T-cell (primary cell): Measurements from ENCODE around the gene SLC7A8. TPM values are rescaled to one million over a fixed set of nuclear protein-coding genes. Genes with fewer than 3 reads are reported as not detected.

Source experiments
- ATAC-seq, 4 experiments: fragments of 200-7000 bp in 3 of 4; fragments of 150-1000 bp in 1 of 4; cut with Tn5 transposase; replicated peaks in 1 of 4; 1 replicate in 3 of 4; 2 replicates in 1 of 4; pipeline ENCODE4 v1.10.0; 2021; ENCODE audit warnings: moderate library complexity in 3 of 4, mild to moderate bottlenecking in 2 of 4, moderate number of reproducible peaks in 1 of 4
- CTCF ChIA-PET, 2 donors: fragments of 300-600 bp; sonication (Branson Sonifier 250); formaldehyde crosslinking; loops; one replicate each; lab custom pipeline; 2022; ENCODE audit warnings: antibody characterized with exemption in 2 of 2; lab: Charles Lee
- POLR2A ChIA-PET, 2 donors: fragments of 300-600 bp; sonication (Branson Sonifier 250); formaldehyde crosslinking; loops; one replicate each; lab custom pipeline; 2022; ENCODE audit warnings: antibody characterized with exemption in 2 of 2; lab: Charles Lee
- DNase-seq, 35 experiments: peaks; one replicate each; pipeline versions ENCODE4 v3.0.0 to v3.0.0-alpha.2; 2013 to 2023
- H3K27ac ChIP-seq: one replicate; pipeline ENCODE4 v1.5.1; 2013; ENCODE audit warnings: low read length
- H3K27me3 ChIP-seq, 2 experiments: replicated peaks in 1 of 2; 1 replicate in 1 of 2; 2 replicates in 1 of 2; pipeline versions ENCODE4 v1.6.1 to v1.7.0; 2013; ENCODE audit warnings: low read length in 1 of 2, mixed read lengths in 1 of 2; ENCODE audit not compliant: control insufficient read depth in 2 of 2, insufficient read depth in 2 of 2; ENCODE audit errors: extremely low read depth in 1 of 2
- H3K36me3 ChIP-seq, 2 donors: 1 replicate in 1 of 2; 2 replicates in 1 of 2; pipeline versions ENCODE4 v1.6.1 to v1.7.0; 2013; ENCODE audit warnings: low read length in 1 of 2; ENCODE audit not compliant: control insufficient read depth in 2 of 2, insufficient read depth in 1 of 2; ENCODE audit errors: extremely low read depth in 1 of 2
- H3K4me1 ChIP-seq, 2 experiments: 1 replicate in 1 of 2; 2 replicates in 1 of 2; pipeline versions ENCODE4 v1.6.1 to v1.7.0; 2013; ENCODE audit warnings: low read length in 2 of 2, mixed read lengths in 1 of 2; ENCODE audit not compliant: insufficient read depth in 2 of 2, control insufficient read depth in 1 of 2; ENCODE audit errors: extremely low read depth in 1 of 2
- H3K4me3 ChIP-seq, 2 donors: 1 replicate in 1 of 2; 2 replicates in 1 of 2; pipeline versions ENCODE4 v1.5.1 to v1.7.0; 2013; ENCODE audit warnings: mild to moderate bottlenecking in 2 of 2, low read length in 1 of 2, moderate library complexity in 1 of 2; ENCODE audit not compliant: control insufficient read depth in 1 of 2; ENCODE audit errors: extremely low read depth in 1 of 2
- H3K9me3 ChIP-seq: 2 replicates; pipeline ENCODE4 v1.7.0; 2013
- H3K27ac Mint-ChIP-seq, 2 donors: one replicate each; pipeline ENCODE4 v1.8.0; 2020 to 2021; ENCODE audit warnings: mild to moderate bottlenecking in 2 of 2, mixed read lengths in 2 of 2
- H3K27me3 Mint-ChIP-seq, 2 donors: one replicate each; pipeline ENCODE4 v1.8.0; 2021 to 2022; ENCODE audit warnings: mixed read lengths in 2 of 2
- H3K36me3 Mint-ChIP-seq: one replicate; pipeline ENCODE4 v1.8.0; 2021; ENCODE audit warnings: mixed read lengths
- H3K4me1 Mint-ChIP-seq, 3 donors: one replicate each; pipeline ENCODE4 v1.8.0; 2020 to 2022; ENCODE audit warnings: mixed read lengths in 3 of 3, mild to moderate bottlenecking in 1 of 3
- H3K4me3 Mint-ChIP-seq, 3 donors: one replicate each; pipeline ENCODE4 v1.8.0; 2020 to 2022; ENCODE audit warnings: mild to moderate bottlenecking in 3 of 3, mixed read lengths in 3 of 3, moderate library complexity in 3 of 3
- H3K9me3 Mint-ChIP-seq, 3 donors: one replicate each; pipeline ENCODE4 v1.8.0; 2020 to 2022; ENCODE audit warnings: mixed read lengths in 3 of 3
- WGBS: methylation state at CpG from one replicate; pipeline ENCODE4 v1.1.5; 2013; ENCODE audit warnings: missing lambda C conversion rate; ENCODE audit not compliant: insufficient coverage; 5-methylcytosine and 5-hydroxymethylcytosine counted together
- total RNA-seq, 35 experiments: library from RNA in 6 of 35; stranded (reverse) in 6 of 35; fragments of 120-200 nt in 1 of 35; gene quantifications; one replicate each; pipeline versions ENCODE4 v1.2.1 to v1.2.4 and lab custom pipeline; 2013 to 2026

The SLC7A8 gene
- total RNA-seq, 5 donors from 2014 or later (not counting 1 experiment from before 2014, with no cell fraction given), result 0.33 to 8.1 (median 5.9) TPM

DNA sequence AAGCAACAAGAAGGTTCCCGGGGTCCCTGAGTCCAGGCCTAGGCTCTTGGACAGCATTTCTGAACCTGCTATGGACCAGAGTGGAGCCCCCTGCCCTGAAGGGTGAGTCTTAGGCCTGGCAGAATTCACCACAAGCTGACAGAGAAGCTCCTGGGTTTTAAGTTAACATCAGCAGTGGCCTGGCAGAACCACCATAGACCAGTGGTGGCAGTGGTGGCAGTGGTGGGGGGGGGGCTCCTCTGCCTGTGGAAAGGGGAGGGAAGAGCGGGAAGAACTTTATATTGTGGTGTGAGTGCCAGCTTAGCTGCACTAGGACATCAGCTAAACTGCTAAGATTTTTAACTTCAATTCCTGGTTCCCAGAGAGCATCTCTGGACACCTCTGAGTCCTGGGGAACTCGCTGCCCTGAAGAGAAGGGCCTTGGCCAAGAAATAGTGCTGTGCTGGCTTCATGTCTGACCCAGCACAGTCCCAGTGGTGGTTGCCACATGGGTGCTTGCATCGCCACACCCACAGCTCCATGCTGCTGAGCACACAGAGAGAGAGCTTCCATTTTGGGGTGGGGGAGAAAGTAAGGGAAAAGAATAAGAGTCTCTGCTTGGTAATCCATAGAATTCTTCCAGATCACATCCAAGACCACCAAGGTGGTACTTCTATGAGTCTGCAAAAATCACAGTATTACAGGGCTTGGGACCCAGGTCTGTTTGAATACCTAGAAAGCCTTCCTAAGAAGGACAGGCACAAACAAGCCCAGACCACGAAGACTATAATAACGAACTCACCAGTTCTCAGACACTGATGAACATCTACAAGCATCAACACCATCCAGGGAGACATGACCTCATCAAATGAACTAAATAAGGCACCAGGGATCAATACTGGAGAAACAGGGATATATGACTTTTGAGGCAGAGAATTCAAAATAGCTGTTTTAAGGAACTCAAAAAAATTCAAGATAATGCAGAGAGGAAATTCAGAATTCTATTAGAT lies 33.9 kb upstream of the SLC7A8 start:
- DNase-seq, result no peak
- Histone ChIP-seq H3K27ac (no peak overlapping the region), H3K9me3 (no peaks in the 10 kb centered on the region), H3K4me3 (no peak overlapping the region), H3K36me3 (no peaks in the 10 kb centered on the region), H3K27me3 (peaks cover 0 to 21% of the 10 kb centered on the region in 2 experiments), H3K4me1 (no peaks in the 10 kb centered on the region)
- Mint-ChIP-seq H3K27me3 (peaks cover 33 to 45% of the 10 kb centered on the region in 2 donors), H3K4me1 (no peaks in the 10 kb centered on the region), H3K4me3 (no peak overlapping the region), H3K9me3 (peaks cover 0 to 6% (median 5%) of the 10 kb centered on the region in 3 donors), H3K27ac (no peak overlapping the region), H3K36me3 (no peaks in the 10 kb centered on the region)
- ChIA-PET POLR2A (interaction anchor here in 1 of 2 donors (0.6 kb wide), 1 partner anchor 52 kb away, joined by 4 read pairs; no protein-coding TSS in a partner anchor), CTCF (no interaction called here)
- ATAC-seq, result no peak
- WGBS, result 61% methylated on average over 2 of the region's 6 CpGs

GRCh38 chr14:23215421-23215820 lies 32.0 kb upstream of the SLC7A8 start:
- H3K27ac ChIP-seq, result no peak overlapping the region
- H3K27ac Mint-ChIP-seq, result no peak overlapping the region
- ChIA-PET CTCF (no interaction called here), POLR2A (no interaction called here)
- no peak overlapping the region for H3K4me3 Mint-ChIP-seq
- peaks cover 0 to 6% (median 5%) of the 10 kb centered on the region in 3 donors for H3K9me3 Mint-ChIP-seq
- H3K36me3 ChIP-seq, result no peaks in the 10 kb centered on the region
- peaks cover 19 to 35% of the 10 kb centered on the region in 2 donors for H3K27me3 Mint-ChIP-seq
- no peaks in the 10 kb centered on the region for H3K36me3 Mint-ChIP-seq
- ATAC-seq (no peak), DNase-seq (no peak)
- H3K4me1 Mint-ChIP-seq, result no peaks in the 10 kb centered on the region
- H3K4me3 ChIP-seq, result no peak overlapping the region
- WGBS, result no CpG with 5 or more reads among the region's 1 CpG
- H3K9me3 ChIP-seq, result no peaks in the 10 kb centered on the region
- H3K27me3 ChIP-seq, result peaks cover 0 to 23% of the 10 kb centered on the region in 2 experiments
- H3K4me1 ChIP-seq, result no peaks in the 10 kb centered on the region

DNA sequence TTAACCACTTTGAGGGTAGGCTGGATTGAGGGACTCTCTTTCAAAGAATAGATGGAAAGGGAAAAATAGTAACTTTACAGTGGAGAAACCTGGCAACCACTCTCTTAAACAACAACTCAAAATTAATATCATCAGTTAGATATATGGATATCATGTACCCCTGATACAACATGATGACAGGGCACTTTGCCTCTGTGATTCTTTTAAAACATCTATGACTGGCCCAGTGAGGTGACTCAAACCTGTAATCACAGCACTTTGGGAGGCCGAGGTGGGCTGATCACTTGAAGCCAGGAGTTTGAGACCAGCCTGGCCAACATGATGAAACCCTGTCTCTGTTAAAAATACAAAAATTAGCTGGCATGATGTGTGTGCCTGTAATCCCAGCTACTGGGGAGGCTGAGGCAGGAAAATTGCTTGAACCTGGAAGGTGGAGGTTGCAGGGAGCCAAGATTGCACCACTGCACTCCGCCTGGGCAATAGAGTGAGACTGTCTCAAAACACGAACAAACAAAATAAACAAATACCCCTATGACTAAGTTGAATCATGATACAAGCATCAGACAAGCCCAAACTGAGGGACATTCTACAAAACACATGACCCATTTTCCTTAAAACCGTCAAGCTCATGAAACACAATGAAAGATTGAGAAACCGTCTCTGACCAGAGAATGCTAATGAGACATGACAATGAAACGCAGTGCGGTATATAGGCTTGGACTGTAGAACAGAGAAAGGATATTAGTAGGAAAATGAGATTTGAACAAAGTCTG lies 26.4 kb upstream of the SLC7A8 start:
- WGBS, result 90% methylated on average over 3 of the region's 7 CpGs
- ChIA-PET POLR2A (no interaction called here), CTCF (no interaction called here)
- DNase-seq, result no peak
- H3K36me3 ChIP-seq, result no peaks in the 10 kb centered on the region
- no peak overlapping the region for H3K4me3 ChIP-seq
- Mint-ChIP-seq H3K4me1 (no peaks in the 10 kb centered on the region), H3K9me3 (peaks cover 0 to under 1% (median 0%) of the 10 kb centered on the region in 3 donors), H3K36me3 (no peaks in the 10 kb centered on the region), H3K4me3 (no peak overlapping the region), H3K27me3 (peaks cover 27 to 32% of the 10 kb centered on the region in 2 donors), H3K27ac (no peak overlapping the region)
- H3K27me3 ChIP-seq, result peaks cover 0 to 14% of the 10 kb centered on the region in 2 experiments
- H3K4me1 ChIP-seq, result no peaks in the 10 kb centered on the region
- H3K27ac ChIP-seq, result no peak overlapping the region
- no peak for ATAC-seq
- H3K9me3 ChIP-seq, result no peaks in the 10 kb centered on the region

- Histone ChIP-seq H3K4me3 (no peak overlapping the region), H3K9me3 (no peaks in the 10 kb centered on the region), H3K27ac (no peak overlapping the region), H3K4me1 (no peaks in the 10 kb centered on the region), H3K36me3 (no peaks in the 10 kb centered on the region), H3K27me3 (peaks cover 0 to 12% of the 10 kb centered on the region in 2 experiments)
- H3K36me3 Mint-ChIP-seq, result no peaks in the 10 kb centered on the region
- DNase-seq, result no peak
- CTCF ChIA-PET, result interaction anchor here in 1 of 2 donors (0.6 kb wide), 1 partner anchor 10 kb away, joined by 3 read pairs; no protein-coding TSS in a partner anchor
- no peak overlapping the region for H3K27ac Mint-ChIP-seq
- H3K9me3 Mint-ChIP-seq, result no peaks in the 10 kb centered on the region
- H3K4me1 Mint-ChIP-seq, result no peaks in the 10 kb centered on the region
- POLR2A ChIA-PET, result interaction anchor here in 1 of 2 donors (0.5 kb wide), 1 partner anchor 31 kb away, joined by 6 read pairs; no protein-coding TSS in a partner anchor
- no peak for ATAC-seq
- H3K27me3 Mint-ChIP-seq, result peaks cover 23 to 29% of the 10 kb centered on the region in 2 donors
- H3K4me3 Mint-ChIP-seq, result no peak overlapping the region
These were observed 24.9 kb upstream of the SLC7A8 start for GRCh38 chr14:23208324-23208723.

DNA sequence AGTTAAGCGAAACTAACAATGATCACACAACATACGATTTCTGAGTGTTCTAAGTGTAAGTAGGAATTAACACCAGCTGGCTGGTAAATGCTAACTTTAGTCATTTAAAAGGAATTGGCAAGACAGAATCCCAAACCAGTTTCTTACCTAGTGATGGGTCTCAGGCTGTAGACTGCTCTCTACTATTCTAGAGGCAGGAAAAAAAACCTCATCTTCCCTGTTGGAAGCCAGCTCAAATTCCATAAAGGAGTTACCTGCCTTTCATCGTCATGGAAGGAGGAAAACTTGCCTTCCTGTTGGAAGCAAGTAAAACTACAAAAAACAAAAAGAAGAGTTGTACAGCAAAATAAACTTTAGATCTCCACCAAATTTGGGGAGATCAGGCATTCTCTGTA lies 23.7 kb upstream of the SLC7A8 start:
- no peak for ATAC-seq
- WGBS, result no CpG with 5 or more reads among the region's 3 CpGs
- no peaks in the 10 kb centered on the region for H3K4me1 Mint-ChIP-seq
- H3K27me3 ChIP-seq, result peaks cover 0 to 12% of the 10 kb centered on the region in 2 experiments
- H3K4me1 ChIP-seq, result no peaks in the 10 kb centered on the region
- H3K27ac ChIP-seq, result no peak overlapping the region
- H3K9me3 Mint-ChIP-seq, result no peaks in the 10 kb centered on the region
- no peaks in the 10 kb centered on the region for H3K36me3 Mint-ChIP-seq
- POLR2A ChIA-PET, result interaction anchor here in 1 of 2 donors (0.7 kb wide), 1 partner anchor 14 kb away, joined by 5 read pairs; no protein-coding TSS in a partner anchor
- H3K9me3 ChIP-seq, result no peaks in the 10 kb centered on the region
- no peak for DNase-seq
- no peak overlapping the region for H3K4me3 Mint-ChIP-seq
- no peak overlapping the region for H3K27ac Mint-ChIP-seq
- no peaks in the 10 kb centered on the region for H3K36me3 ChIP-seq
- CTCF ChIA-PET, result no interaction called here
- no peak overlapping the region for H3K4me3 ChIP-seq
- H3K27me3 Mint-ChIP-seq, result peaks cover 20 to 28% of the 10 kb centered on the region in 2 donors
